Ascending aorta (tissue), 2 donors: ENCODE measurements around the gene ERBB2. TPM values are rescaled to one million over a fixed set of nuclear protein-coding genes. Genes with fewer than 3 reads are reported as not detected.

ENCODE experiments used
- DNase-seq, 2 donors: peaks; one replicate each; pipeline ENCODE4 v3.0.0-alpha.2; 2019; ENCODE audit warnings: low spot score in 2 of 2
- H3K27ac ChIP-seq, 2 donors: fragments of 200-600 bp; sonication (generic); one replicate each; pipeline ENCODE4 v1.5.1; 2016 to 2017; ENCODE audit warnings: mild to moderate bottlenecking in 1 of 2
- H3K27me3 ChIP-seq: fragments of 200-600 bp; sonication (generic); one replicate; pipeline ENCODE4 v1.5.1; 2017
- H3K36me3 ChIP-seq, 2 donors: fragments of 200-600 bp; sonication (generic); one replicate each; pipeline ENCODE4 v1.5.1; 2016
- H3K4me1 ChIP-seq, 2 donors: fragments of 200-600 bp; sonication (generic); one replicate each; pipeline ENCODE4 v1.5.1; 2016 to 2017; ENCODE audit warnings: mild to moderate bottlenecking in 1 of 2
- H3K4me3 ChIP-seq, 2 donors: fragments of 200-600 bp; sonication (generic); one replicate each; pipeline ENCODE4 v1.5.1; 2016 to 2017; ENCODE audit warnings: mild to moderate bottlenecking in 1 of 2
- H3K9me3 ChIP-seq, 2 donors: fragments of 200-600 bp; sonication (generic); one replicate each; pipeline ENCODE4 v1.5.1; 2016
- CTCF ChIP-seq, 3 experiments: fragments of 200-600 bp in 2 of 3; fragments of 450-650 bp in 1 of 3; sonication (generic) in 2 of 3; IDR thresholded peaks; one replicate each; pipeline ENCODE4 v1.5.1; 2016 to 2019; ENCODE audit warnings: antibody characterized with exemption in 3 of 3, mild to moderate bottlenecking in 1 of 3, moderate library complexity in 1 of 3
- intact Hi-C: fragments of 100-400 bp; cut with DNase I; formaldehyde crosslinking; loops from one replicate; pipeline ENCODE4 v1.15.1; 2023
- total RNA-seq: library from RNA; depleted of rRNA; stranded (reverse); fragments of >200 nt; gene quantifications from one replicate; pipeline ENCODE4 v1.1.0, GENCODE V29; 2016

The ERBB2 gene
- 124 TPM for total RNA-seq

DNA sequence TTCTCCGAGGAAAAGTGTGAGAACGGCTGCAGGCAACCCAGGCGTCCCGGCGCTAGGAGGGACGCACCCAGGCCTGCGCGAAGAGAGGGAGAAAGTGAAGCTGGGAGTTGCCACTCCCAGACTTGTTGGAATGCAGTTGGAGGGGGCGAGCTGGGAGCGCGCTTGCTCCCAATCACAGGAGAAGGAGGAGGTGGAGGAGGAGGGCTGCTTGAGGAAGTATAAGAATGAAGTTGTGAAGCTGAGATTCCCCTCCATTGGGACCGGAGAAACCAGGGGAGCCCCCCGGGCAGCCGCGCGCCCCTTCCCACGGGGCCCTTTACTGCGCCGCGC is at the start of gene ERBB2:
TSS of gene ERBB2 (plus strand) at position 247 of the 330 bp plus-strand sequence. CDS start 175 bp downstream, outside the sequence.
- DNase-seq: peak in 1 of 2 donors; percentile 90
- H3K4me1 ChIP-seq: peaks cover 0 to 21% of the 10 kb centered on the region in 2 donors
- H3K27ac ChIP-seq: peak within 1 kb of the TSS; percentile 87 to 91
- H3K36me3 ChIP-seq: no peaks in the 10 kb centered on the region
- no peaks in the 10 kb centered on the region for H3K9me3 ChIP-seq
- intact Hi-C loops: loop anchor here (1.0 kb wide), 1 partner anchor 11 kb away; the partner anchor contains the start of gene PGAP3
- no peak for TF ChIP-seq CTCF (IDR thresholded peaks at IDR 0.05)
- H3K27me3 ChIP-seq: no peaks in the 10 kb centered on the region
- peak within 1 kb of the TSS; percentile 84 for H3K4me3 ChIP-seq

GRCh38 chr17:39650121-39650579 is 49.7 kb upstream of the ERBB2 start:
- no peaks in the 10 kb centered on the region for H3K36me3 ChIP-seq
- no peak for TF ChIP-seq CTCF (IDR thresholded peaks at IDR 0.05)
- DNase-seq: no peak
- no peaks in the 10 kb centered on the region for H3K9me3 ChIP-seq
- intact Hi-C loops: no loop called here
- no peak overlapping the region for H3K4me3 ChIP-seq
- no peaks in the 10 kb centered on the region for H3K4me1 ChIP-seq
- no peak overlapping the region for H3K27ac ChIP-seq
- no peaks in the 10 kb centered on the region for H3K27me3 ChIP-seq

DNA sequence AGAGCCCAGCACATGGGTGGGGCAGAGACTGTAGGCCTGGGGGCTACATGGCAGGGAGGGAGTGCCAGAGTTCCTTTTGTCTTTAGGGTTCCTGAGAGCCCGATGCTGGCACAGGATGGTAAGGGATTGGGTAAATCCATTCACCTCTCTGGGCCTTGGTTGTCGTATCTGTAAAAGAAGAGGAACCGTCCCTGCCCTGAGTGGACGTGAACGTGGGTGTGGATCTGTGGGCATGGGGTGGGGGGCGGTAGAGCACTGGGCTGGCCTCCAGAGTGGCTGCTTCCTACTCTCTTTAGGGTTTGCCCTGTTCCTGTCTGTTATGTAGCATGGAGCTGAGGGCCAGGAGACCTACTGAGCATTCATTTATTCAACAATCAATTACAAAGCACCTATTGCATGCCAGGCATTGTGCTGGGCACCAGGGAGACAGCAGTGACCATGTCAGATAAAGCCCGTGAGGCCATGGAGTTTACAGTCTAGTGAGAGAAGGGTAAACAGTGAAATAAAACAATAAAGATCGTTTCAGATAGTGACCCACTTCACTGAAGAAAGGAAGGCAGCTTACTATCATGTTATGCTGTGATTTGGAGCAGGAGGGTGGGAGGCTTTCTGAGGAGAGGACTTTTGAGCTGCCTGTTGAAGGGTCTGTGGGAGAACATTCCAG is 47.8 kb upstream of the ERBB2 start:
- intact Hi-C loops: no loop called here
- Histone ChIP-seq H3K4me1 (no peaks in the 10 kb centered on the region), H3K4me3 (no peak overlapping the region), H3K27ac (no peak overlapping the region), H3K36me3 (peaks cover 3 to 6% of the 10 kb centered on the region in 2 donors), H3K27me3 (no peaks in the 10 kb centered on the region), H3K9me3 (no peaks in the 10 kb centered on the region)
- no peak for DNase-seq
- no peak for TF ChIP-seq CTCF (IDR thresholded peaks at IDR 0.05)

DNA sequence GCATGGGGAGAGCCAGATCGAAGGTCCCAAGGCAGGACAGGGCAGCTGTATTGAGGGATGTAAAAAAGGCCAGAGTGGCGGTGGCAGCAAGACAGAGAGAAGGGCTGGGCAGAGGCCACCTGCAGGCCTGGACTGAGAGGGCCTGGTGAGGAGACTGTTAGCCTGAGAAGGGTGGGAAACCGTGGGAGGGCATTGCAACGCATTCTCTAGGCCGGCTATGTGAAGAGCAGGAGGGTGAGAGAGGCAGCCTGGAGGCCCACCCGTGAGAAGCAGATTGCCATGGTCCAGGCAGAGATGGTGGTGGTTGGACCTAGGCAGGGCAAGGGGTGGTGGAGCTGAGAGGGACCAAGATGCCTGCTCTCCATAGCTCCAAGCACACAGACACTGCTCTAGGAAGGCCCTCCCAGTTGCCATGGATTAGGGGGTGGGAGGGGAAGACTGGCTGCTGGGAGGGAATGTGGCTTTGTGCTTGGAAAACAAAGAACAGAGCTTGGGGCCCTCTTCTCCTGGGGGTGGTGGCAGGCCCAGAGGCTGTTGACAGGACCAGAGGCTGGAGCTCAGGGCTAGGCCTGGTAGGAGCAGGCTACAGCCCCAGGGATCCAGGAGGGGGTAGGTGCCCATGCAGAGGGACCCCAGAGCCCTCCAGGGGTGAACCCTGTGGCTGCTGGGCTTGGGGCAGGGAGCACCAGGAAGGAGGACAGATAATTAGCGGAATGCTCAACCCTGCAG is 47.1 kb upstream of the ERBB2 start:
- Histone ChIP-seq H3K4me1 (no peaks in the 10 kb centered on the region), H3K27ac (no peak overlapping the region), H3K36me3 (peaks cover 6 to 13% of the 10 kb centered on the region in 2 donors), H3K4me3 (no peak overlapping the region), H3K9me3 (no peaks in the 10 kb centered on the region), H3K27me3 (no peaks in the 10 kb centered on the region)
- TF ChIP-seq CTCF (IDR thresholded peaks at IDR 0.05): no peak
- intact Hi-C loops: no loop called here
- DNase-seq: no peak

- Histone ChIP-seq H3K4me1 (no peaks in the 10 kb centered on the region), H3K27me3 (no peaks in the 10 kb centered on the region), H3K27ac (no peak overlapping the region), H3K36me3 (peaks cover 10 to 18% of the 10 kb centered on the region in 2 donors), H3K9me3 (no peaks in the 10 kb centered on the region), H3K4me3 (no peak overlapping the region)
- DNase-seq: no peak
- no peak for TF ChIP-seq CTCF (IDR thresholded peaks at IDR 0.05)
- intact Hi-C loops: no loop called here
Measured at GRCh38 chr17:39653316-39653661, 46.6 kb upstream of the ERBB2 start.
